GM18499 (cell line): Measurements from ENCODE around the gene HOXD12.

Experiments
- ATAC-seq: cut with Tn5 transposase; IDR thresholded peaks from one replicate; pipeline ENCODE4 v1.9.1; 2021; ENCODE audit warnings: moderate number of reproducible peaks; ENCODE audit not compliant: insufficient read depth, unreplicated experiment

HOXD12 gene

GRCh38 chr2:176080540-176081375, 18.8 kb upstream of the HOXD12 start:
- no peak for ATAC-seq

DNA sequence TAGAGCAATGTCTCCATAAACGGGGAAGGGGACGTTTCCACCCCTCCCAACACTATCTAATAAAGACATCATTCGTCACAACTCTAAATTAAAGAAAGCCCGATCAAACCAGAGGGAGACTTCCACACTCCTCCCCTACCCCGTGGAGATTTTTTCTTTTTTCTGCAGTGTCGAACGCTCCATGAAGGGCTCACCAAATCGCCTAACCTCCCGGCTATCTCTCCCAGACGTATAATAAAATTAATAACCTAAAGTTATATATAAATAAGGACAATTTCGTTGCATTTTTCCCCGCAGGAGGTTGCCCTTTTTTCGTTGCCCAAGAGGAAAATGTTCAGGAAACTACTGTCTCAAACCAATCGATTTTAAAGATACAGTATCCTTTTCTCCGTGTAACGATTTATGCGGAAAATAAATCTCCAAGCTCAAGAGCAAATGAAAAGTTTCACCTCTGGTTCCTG, 18.2 kb upstream of the HOXD12 start:
- no peak for ATAC-seq

GRCh38 chr2:176081837-176082524, 17.6 kb upstream of the HOXD12 start:
- ATAC-seq: no peak

- no peak for ATAC-seq
Measured at GRCh38 chr2:176082525-176082823, 17.1 kb upstream of the HOXD12 start.

GRCh38 chr2:176082824-176083751, 16.5 kb upstream of the HOXD12 start:
- no peak for ATAC-seq

- ATAC-seq: no peak
Measured at GRCh38 chr2:176083796-176084261, 15.8 kb upstream of the HOXD12 start, which contains the start of gene EVX2. TSS of gene EVX2 (minus strand) at chr2:176083962. CDS start at chr2:176083776, 186 bp downstream.

GRCh38 chr2:176084611-176085119, 14.9 kb upstream of the HOXD12 start:
- no peak for ATAC-seq

DNA sequence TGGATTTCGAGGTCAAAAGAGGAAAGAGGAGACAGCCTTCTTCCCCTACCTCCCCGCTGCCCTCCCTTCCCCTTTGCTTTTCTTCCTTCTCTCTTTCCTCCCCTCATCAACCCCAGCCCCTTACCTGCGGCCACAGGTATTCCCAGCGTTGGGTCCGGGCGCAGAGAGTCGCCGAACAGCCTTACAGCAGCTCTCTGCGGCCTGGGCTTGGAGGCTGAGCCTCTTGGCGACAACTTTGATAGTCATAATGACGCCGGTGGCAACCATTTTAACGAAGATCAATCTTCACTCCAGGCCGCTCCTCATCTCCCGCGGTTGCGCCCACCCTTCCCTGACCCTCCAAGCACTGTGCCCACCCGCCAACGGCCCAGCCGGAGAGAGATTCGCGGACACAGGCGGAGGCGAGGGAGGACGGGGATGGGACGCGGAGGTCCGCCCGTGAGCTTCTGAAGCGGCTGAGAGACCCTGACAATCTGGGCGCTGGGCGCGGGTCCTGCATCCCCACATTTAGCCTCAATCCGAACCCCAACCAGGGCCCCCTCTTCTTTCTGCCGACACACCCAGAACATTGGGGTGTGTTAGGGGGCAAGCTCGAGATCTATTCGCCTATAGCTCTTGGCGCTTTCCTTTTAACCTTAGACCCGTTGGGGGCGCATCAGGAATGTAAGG, 14.3 kb upstream of the HOXD12 start:
- ATAC-seq: no peak

DNA sequence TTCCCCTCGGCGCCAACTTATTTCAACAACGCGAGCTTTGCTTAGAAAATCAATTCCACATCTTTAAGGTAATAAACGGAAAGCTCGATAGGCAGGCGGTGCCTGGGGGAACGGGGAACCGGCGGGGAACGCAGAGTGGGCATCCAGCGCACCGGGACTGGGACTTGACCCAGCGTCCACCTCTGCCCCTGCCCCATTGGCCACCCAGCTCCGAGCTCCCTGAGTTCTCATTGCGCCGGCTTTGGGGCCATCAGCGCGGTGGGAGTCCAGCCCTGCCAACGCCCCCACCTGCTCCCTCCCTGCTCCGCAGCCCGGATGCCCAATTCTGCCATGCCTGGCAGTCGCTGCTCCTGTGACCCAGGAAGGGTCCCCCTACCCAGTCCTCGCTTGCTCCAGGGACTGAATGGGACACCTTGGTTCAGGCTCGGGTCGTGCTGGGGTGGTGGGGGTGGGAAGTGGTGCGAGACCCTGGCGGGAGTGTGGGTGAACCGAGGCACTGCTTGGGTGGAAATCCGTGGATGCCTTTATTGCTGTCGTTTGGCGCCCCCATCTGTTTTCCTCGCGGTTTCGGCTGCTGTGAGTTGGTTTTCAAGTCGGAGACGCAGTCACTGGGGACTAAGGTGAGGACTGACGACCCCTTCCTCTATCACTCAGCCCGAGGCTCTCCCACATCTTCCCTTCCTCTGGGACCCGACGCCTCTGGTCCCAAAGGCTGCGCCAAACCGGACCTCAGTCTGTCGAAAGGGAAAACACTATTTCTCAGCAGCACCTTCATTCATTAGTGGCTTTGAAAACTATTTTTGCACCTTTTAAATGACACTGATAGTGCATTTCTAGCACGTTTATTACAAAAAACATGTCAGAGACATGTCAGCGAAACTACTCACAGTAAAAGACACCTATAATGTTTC, 13.5 kb upstream of the HOXD12 start:
- ATAC-seq: no peak

DNA sequence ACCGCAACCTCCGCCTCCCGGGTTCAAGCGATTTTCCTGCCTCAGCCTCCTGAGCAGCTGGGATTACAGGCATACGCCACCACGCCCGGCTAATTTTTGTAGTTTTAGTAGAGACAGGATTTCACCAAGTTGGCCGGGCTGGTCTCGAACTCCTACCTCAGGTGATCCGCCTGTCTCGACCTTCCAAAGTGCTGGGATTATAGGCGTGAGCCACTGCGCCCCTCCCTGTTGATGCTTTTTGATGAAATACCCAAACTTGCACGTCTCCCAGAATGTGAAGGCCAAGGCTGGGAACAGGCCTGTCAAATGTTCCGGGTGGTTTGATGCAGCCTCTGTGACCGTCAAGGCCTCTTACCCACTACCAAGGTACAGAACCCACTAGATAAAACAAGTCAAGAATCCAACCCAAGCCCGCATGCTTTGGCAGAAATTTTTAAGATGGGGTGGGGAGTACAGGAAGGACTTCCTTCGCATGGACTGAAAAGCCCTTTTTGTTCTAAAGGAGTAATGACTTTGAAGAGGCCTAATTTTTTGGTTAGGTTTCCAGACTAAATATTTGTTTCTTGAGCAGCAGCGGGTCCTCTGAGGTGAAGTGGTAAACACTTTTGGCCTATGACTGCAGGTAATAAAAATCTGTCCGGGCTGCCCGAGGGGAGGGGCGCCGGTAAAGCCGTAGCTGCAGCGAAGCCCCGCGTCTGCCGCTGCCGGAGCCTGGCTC, 12.1 kb upstream of the HOXD12 start:
- ATAC-seq: no peak

DNA sequence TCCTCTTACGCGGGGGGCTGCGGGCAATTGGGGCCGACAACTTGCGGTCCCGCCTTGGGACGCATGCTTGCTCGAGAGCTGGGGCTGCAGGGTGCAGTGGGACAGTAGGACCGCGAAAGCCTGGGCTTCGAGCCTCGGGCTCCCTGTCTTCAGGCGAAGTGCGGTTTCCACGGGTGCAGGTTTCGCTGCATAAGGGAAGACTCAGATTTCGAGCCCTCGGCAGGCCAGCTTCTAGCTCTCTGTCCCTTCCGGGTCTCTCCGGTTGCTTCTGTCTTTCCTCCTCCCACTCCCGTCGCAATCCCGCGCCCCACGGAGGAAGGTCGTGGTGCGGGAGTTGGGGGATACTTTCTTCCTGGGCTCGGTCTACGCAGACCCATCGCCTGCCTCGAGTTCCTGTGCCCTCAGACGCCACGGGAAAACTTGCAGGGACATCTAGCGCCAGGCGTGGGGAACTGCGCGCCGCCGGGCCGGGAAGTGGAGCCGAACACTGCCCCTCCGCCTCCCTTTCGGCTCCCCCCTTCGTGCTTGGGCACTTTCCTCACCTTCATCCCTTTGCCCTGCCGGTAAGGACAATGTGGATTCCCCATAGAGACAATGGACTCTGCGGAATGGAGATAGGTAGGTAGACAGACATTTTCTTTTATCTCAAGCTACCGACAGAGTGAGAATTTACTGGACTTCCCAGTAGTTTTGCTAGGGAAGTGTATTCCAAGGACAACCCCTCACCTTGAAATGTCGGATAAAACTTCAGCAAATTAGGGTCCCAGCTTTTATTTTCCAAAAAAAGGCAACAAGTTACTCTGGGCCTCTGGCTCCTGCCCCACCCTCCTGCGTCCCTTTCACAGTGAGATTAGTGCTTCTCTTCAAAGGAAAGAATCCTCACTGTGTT, 11.3 kb upstream of the HOXD12 start:
- no peak for ATAC-seq

- ATAC-seq: no peak
Measured at GRCh38 chr2:176088937-176089842, 10.4 kb upstream of the HOXD12 start.

DNA sequence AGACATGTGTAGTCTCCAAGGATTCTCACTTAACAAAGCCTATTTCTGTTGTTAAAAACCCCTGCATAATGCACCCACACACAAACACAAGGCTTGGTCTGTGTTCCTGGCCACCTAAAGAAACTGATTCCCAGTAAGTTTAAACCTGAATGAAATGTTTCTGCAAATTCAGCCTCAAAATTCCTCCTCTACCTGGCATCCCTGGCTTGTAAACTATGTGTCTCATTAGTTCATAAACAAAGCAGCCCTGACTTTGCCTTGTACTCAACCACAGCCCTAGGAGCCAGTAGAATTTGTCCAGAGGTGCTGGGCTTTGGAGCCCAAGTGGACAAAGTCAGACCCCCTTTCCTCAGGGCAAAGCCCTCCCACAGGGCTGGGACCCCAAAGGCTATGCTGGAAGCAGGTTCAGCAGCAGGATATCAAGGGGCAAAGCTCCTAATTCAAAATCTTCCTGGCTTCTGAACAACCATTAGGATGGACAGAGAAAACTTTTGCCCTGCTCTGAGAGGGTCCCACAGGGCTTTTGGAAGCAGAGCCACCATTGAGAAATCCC, 9.7 kb upstream of the HOXD12 start:
- no peak for ATAC-seq

- ATAC-seq: no peak
Measured at GRCh38 chr2:176090862-176091261, 8.7 kb upstream of the HOXD12 start.

DNA sequence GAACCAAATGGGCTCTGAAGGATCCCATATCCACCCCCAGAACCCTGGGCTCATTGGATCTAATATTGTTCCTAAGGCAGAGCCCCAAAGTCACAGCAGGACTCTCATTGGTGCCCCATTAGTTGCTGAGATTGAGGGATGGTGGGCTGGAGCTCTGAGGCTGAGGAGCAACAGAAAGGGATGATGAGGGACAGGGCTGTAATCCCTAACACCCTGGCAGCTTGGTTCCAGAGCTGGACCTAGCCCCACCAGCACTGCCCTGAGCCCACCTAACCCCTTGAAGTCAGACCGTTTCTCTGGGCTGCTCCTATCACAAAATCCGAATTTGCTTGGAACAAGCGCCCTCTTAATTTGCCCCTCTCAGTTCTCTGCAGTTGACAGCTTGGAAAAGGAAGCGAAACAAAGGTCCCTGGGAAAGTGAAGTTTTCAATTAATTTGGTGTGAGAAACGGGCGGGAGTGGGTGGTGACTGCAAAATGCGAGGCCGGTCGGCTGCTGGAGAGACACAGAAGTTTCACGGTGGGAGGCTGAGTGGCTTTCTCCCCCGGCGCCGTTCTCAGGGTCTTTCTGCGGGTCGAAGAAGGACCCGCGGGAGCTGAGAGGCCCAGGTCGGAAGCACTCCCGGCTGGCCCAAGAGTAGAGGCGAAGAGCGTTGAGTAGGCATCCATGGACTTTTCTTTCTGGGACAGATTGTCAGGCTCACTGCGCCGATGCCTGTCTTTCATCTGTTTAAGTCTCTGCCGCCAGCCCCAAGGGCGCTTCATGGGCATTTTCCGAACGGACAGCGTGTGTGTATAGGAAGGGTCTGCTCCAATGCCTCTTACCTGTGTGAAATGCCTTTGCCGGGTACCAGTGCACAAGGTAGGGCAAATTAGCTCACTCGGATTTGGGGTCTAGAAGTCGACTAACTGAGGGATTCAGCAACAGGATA, 8.0 kb upstream of the HOXD12 start:
- no peak for ATAC-seq
